IMR-90 (cell line): ENCODE data around the gene LCN2. TPM values are rescaled to one million over a fixed set of nuclear protein-coding genes. Genes with fewer than 3 reads are reported as not detected.

Experiments used
- ATAC-seq: fragments of 200-7000 bp; cut with Tn5 transposase; 2 replicates; pipeline ENCODE4 v1.9.1; 2020; ENCODE audit warnings: low read depth, mild to moderate bottlenecking, moderate library complexity
- BruUV-seq: library from RNA; stranded (reverse); fragments of 400-500 nt; replicated peaks from 2 replicates; lab custom pipeline; 2021; lab: Mats Ljungman, UMichigan
- CTCF ChIA-PET: fragments of 300-600 bp; formaldehyde crosslinking; extraction: SDS; loops from one replicate; lab custom pipeline; 2021; ENCODE audit warnings: antibody characterized with exemption; lab: Yijun Ruan, JAX
- POLR2A ChIA-PET: fragments of 300-600 bp; sonication (Branson Sonifier 250); formaldehyde crosslinking; loops from one replicate; lab custom pipeline; 2022; ENCODE audit warnings: antibody characterized with exemption; ENCODE audit not compliant: unreplicated experiment; lab: Charles Lee
- DNase-seq: peaks from one replicate; pipeline ENCODE4 v3.0.0; 2013
- H2AFZ ChIP-seq: replicated peaks from 2 replicates; pipeline ENCODE3; 2013; ENCODE audit warnings: low read length, mild to moderate bottlenecking; ENCODE audit not compliant: poor library complexity
- H2AK5ac ChIP-seq: 2 replicates; pipeline ENCODE4 v1.6.1; 2013; ENCODE audit warnings: low read depth, low read length, inconsistent platforms
- H2AK9ac ChIP-seq: replicated peaks from 2 replicates; pipeline ENCODE3; 2013; ENCODE audit warnings: mild to moderate bottlenecking, low read depth, low read length, moderate library complexity; ENCODE audit not compliant: poor library complexity
- H2BK120ac ChIP-seq: 2 replicates; pipeline ENCODE4 v1.6.1; 2013; ENCODE audit warnings: low read depth, low read length, inconsistent platforms
- H2BK15ac ChIP-seq: 3 replicates; pipeline ENCODE4 v1.6.1; 2013; ENCODE audit warnings: low read depth, low read length, inconsistent platforms
- H2BK20ac ChIP-seq: 2 replicates; pipeline ENCODE4 v1.6.1; 2013; ENCODE audit warnings: low read depth, mild to moderate bottlenecking, inconsistent platforms, low read length, moderate library complexity
- H2BK5ac ChIP-seq: 2 replicates; pipeline ENCODE4 v1.6.1; 2013; ENCODE audit warnings: mild to moderate bottlenecking, low read depth, low read length, inconsistent platforms; ENCODE audit not compliant: poor library complexity, severe bottlenecking
- H3K14ac ChIP-seq: replicated peaks from 2 replicates; pipeline ENCODE4 v1.6.1; 2013; ENCODE audit warnings: low read depth, low read length, inconsistent platforms
- H3K18ac ChIP-seq: 2 replicates; pipeline ENCODE4 v1.6.1; 2013; ENCODE audit warnings: low read depth, low read length, control low read depth
- H3K23ac ChIP-seq: 2 replicates; pipeline ENCODE4 v1.6.1; 2013; ENCODE audit warnings: low read depth, low read length, inconsistent platforms
- H3K27ac ChIP-seq: 2 replicates; pipeline ENCODE4 v1.5.1; 2013; ENCODE audit warnings: mild to moderate bottlenecking, control low read depth, low read length; ENCODE audit not compliant: insufficient read depth
- H3K27me3 ChIP-seq: 2 replicates; pipeline ENCODE4 v1.6.1; 2013; ENCODE audit warnings: low read length; ENCODE audit not compliant: control insufficient read depth, insufficient read depth
- H3K36me3 ChIP-seq: 2 replicates; pipeline ENCODE4 v1.6.1; 2013; ENCODE audit warnings: low read length, mixed read lengths; ENCODE audit not compliant: control insufficient read depth, insufficient read depth
- H3K4ac ChIP-seq: 2 replicates; pipeline ENCODE4 v1.6.1; 2013; ENCODE audit warnings: low read depth, low read length, inconsistent platforms
- H3K4me1 ChIP-seq: 2 replicates; pipeline ENCODE4 v1.6.1; 2013; ENCODE audit warnings: low read length, mixed read lengths; ENCODE audit not compliant: control insufficient read depth, insufficient read depth
- H3K4me2 ChIP-seq: 2 replicates; pipeline ENCODE4 v1.6.1; 2013; ENCODE audit warnings: low read depth, mild to moderate bottlenecking, control low read depth, low read length, moderate library complexity
- H3K4me3 ChIP-seq: 2 replicates; pipeline ENCODE4 v1.5.1; 2013; ENCODE audit warnings: low read depth, mild to moderate bottlenecking, control low read depth, low read length, moderate library complexity; ENCODE audit not compliant: insufficient read depth
- H3K56ac ChIP-seq: 2 replicates; pipeline ENCODE4 v1.6.1; 2013; ENCODE audit warnings: low read length, inconsistent platforms; ENCODE audit not compliant: insufficient read depth; ENCODE audit errors: extremely low read depth
- H3K79me1 ChIP-seq, 2 experiments: 2 replicates each; pipeline ENCODE4 v1.6.1; 2013; ENCODE audit warnings: low read length in 2 of 2, inconsistent platforms in 1 of 2, low read depth in 1 of 2
- H3K9ac ChIP-seq: 2 replicates; pipeline ENCODE4 v1.6.1; 2013; ENCODE audit warnings: low read depth, low read length, control low read depth
- H3K9me1 ChIP-seq: 2 replicates; pipeline ENCODE4 v1.6.1; 2013; ENCODE audit warnings: low read length, inconsistent platforms; ENCODE audit not compliant: insufficient read depth
- H3K9me3 ChIP-seq: 2 replicates; pipeline ENCODE4 v1.6.1; 2013; ENCODE audit warnings: low read length; ENCODE audit not compliant: control insufficient read depth, insufficient read depth
- H4K20me1 ChIP-seq: 2 replicates; pipeline ENCODE4 v1.6.1; 2013; ENCODE audit warnings: low read length, inconsistent platforms; ENCODE audit not compliant: insufficient read depth
- H4K5ac ChIP-seq: 2 replicates; pipeline ENCODE4 v1.6.1; 2013; ENCODE audit warnings: mild to moderate bottlenecking, low read depth, low read length, control low read depth
- H4K8ac ChIP-seq, 2 experiments: 2 replicates each; pipeline ENCODE4 v1.6.1; 2013; ENCODE audit warnings: low read depth in 2 of 2, low read length in 2 of 2, control low read depth in 1 of 2, inconsistent platforms in 1 of 2
- H4K91ac ChIP-seq: 2 replicates; pipeline ENCODE4 v1.6.1; 2013; ENCODE audit warnings: low read depth, low read length, inconsistent platforms; ENCODE audit not compliant: insufficient read depth
- BHLHE40 ChIP-seq: fragments of 150-350 bp; IDR thresholded peaks from 2 replicates; pipeline ENCODE4 v1.6.1; 2016; ENCODE audit warnings: mild to moderate bottlenecking, low read depth, low read length
- CEBPB ChIP-seq: IDR thresholded peaks from 2 replicates; pipeline ENCODE4 v1.6.1; 2012; ENCODE audit warnings: low read depth, low read length, improper control_type of control experiment
- CHD1 ChIP-seq: IDR thresholded peaks from 2 replicates; pipeline ENCODE4 v1.6.1; 2012; ENCODE audit warnings: low read depth, low read length, improper control_type of control experiment
- FOS ChIP-seq: fragments of 150-350 bp; IDR thresholded peaks from 2 replicates; pipeline ENCODE4 v1.6.1; 2016; ENCODE audit warnings: low read depth, low read length
- MAFK ChIP-seq: IDR thresholded peaks from 2 replicates; pipeline ENCODE4 v1.6.1; 2012; ENCODE audit warnings: low read depth, low read length, improper control_type of control experiment
- MAZ ChIP-seq: IDR thresholded peaks from 2 replicates; pipeline ENCODE4 v1.6.1; 2012; ENCODE audit warnings: low read depth, mild to moderate bottlenecking, low read length, improper control_type of control experiment, moderate library complexity, borderline replicate concordance
- NFE2L2 ChIP-seq: fragments of 150-350 bp; IDR thresholded peaks from 2 replicates; pipeline ENCODE4 v1.6.1; 2016; ENCODE audit warnings: low read depth, mild to moderate bottlenecking, low read length
- POLR2A ChIP-seq: IDR thresholded peaks from 2 replicates; pipeline ENCODE4 v1.6.1; 2012; ENCODE audit warnings: mild to moderate bottlenecking, low read depth, low read length
- RAD21 ChIP-seq: IDR thresholded peaks from 2 replicates; pipeline ENCODE4 v1.6.1; 2012; ENCODE audit warnings: low read length, improper control_type of control experiment
- RCOR1 ChIP-seq: IDR thresholded peaks from 2 replicates; pipeline ENCODE4 v1.6.1; 2012; ENCODE audit warnings: mild to moderate bottlenecking, low read length, improper control_type of control experiment; ENCODE audit not compliant: insufficient replicate concordance
- RFX5 ChIP-seq: IDR thresholded peaks from 2 replicates; pipeline ENCODE4 v1.8.0; 2012; ENCODE audit warnings: low read depth, mild to moderate bottlenecking, low read length, moderate library complexity
- SMC3 ChIP-seq: fragments of 150-350 bp; IDR thresholded peaks from 2 replicates; pipeline ENCODE4 v1.6.1; 2016; ENCODE audit warnings: low read depth, mild to moderate bottlenecking, antibody characterized with exemption, low read length, moderate library complexity
- USF2 ChIP-seq: fragments of 150-350 bp; IDR thresholded peaks from 2 replicates; pipeline ENCODE4 v1.6.1; 2017; ENCODE audit warnings: mild to moderate bottlenecking, antibody characterized with exemption, low read length, low read depth
- WGBS, 2 experiments: methylation state at CpG; one replicate each; pipeline versions ENCODE4 v1.1.5 to v1.1.7; 2013; ENCODE audit warnings: missing lambda C conversion rate in 2 of 2; ENCODE audit not compliant: insufficient read length in 1 of 2; ENCODE audit errors: extremely low coverage in 2 of 2; 5-methylcytosine and 5-hydroxymethylcytosine counted together
- dilution Hi-C: fragments of 300-500 bp; cut with HindIII; formaldehyde crosslinking; loops from one replicate; pipeline ENCODE4 v1.14.3; 2018; ENCODE audit warnings: low sequenced_read_pairs; ENCODE audit not compliant: unreplicated experiment
- in situ Hi-C: fragments of 300-500 bp; cut with MboI; formaldehyde crosslinking; loops from 3 replicates; pipeline ENCODE4 v1.14.3; 2019; ENCODE audit warnings: low sequenced_read_pairs, inconsistent platforms, mixed read lengths
- intact Hi-C: fragments of 100-400 bp; cut with micrococcal nuclease; formaldehyde crosslinking; loops from 2 replicates; pipeline ENCODE4 v1.10.0; 2022
- polyA plus RNA-seq, 3 experiments: library from polyadenylated mRNA; depleted of rRNA; stranded (reverse); fragments of >200 nt; gene quantifications; 2 replicates each; pipeline ENCODE4 v1.2.3, GENCODE V29; 2012; ENCODE audit warnings: low replicate concordance in 1 of 3
- total RNA-seq: library from RNA; depleted of rRNA; stranded (reverse); fragments of >200 nt; gene quantifications from 2 replicates; pipeline ENCODE4 v1.2.3, GENCODE V29; 2012
- TF ChIP-seq, protein P1 (sequence below): conservative IDR thresholded peaks from 2 replicates; pipeline ENCODE4 v1.5.1; 2012; ENCODE audit warnings: mild to moderate bottlenecking, low read depth, low read length, improper control_type of control experiment
- TF ChIP-seq, protein P2 (sequence below): fragments of 150-350 bp; IDR thresholded peaks from 2 replicates; pipeline ENCODE4 v1.6.1; 2016; ENCODE audit warnings: low read depth, mild to moderate bottlenecking, low read length, moderate library complexity, borderline replicate concordance

The LCN2 gene
- total and polyA plus RNA-seq, 2 of the 4 experiments (the other 2 are of a cell fraction): not detected

DNA sequence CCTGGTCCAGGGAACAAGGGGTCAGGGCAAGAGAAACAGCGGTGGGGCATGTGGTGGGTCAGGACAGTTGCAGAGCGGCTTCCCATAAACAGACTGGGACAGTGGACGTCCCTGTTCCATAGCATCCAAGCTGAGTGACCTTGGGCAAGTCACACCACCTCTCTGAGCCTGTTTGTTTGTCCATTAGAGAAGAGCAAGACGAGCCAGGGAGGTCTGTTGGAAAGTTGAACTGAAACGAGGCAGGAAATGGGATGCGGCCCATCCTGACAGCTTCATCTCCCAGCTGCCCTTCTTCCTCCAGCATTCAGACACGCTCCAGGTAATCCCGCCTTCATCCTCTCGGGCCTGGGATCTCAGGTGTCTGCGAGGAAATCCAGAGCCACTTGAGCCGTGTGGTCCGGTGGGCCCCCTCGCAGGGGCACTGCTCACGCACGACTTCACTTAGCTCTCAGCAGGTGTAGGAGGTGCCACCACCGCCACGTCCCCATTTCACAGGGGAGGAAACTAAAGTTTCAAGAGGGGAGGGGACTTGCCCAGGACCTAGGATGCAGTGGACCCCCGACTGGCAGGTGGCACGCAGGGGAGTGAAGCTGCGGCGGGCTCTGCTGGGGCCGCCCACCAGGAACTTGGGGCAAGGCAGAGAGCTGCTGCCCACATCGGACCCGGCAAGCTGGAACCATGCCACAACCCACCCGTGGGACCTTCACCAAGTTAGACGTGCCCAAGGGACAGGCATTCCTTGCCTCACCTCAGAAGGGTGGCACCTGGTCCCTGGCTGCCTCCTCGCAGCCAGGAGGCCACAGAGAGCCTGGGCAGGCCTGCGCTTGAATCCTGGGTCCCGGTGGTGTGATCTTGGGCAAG lies 34.7 kb upstream of the LCN2 start:
- ATAC-seq: no peak
- CTCF ChIA-PET: no interaction called here
- in situ Hi-C loops: no loop called here
- TF ChIP-seq, protein P1, sequence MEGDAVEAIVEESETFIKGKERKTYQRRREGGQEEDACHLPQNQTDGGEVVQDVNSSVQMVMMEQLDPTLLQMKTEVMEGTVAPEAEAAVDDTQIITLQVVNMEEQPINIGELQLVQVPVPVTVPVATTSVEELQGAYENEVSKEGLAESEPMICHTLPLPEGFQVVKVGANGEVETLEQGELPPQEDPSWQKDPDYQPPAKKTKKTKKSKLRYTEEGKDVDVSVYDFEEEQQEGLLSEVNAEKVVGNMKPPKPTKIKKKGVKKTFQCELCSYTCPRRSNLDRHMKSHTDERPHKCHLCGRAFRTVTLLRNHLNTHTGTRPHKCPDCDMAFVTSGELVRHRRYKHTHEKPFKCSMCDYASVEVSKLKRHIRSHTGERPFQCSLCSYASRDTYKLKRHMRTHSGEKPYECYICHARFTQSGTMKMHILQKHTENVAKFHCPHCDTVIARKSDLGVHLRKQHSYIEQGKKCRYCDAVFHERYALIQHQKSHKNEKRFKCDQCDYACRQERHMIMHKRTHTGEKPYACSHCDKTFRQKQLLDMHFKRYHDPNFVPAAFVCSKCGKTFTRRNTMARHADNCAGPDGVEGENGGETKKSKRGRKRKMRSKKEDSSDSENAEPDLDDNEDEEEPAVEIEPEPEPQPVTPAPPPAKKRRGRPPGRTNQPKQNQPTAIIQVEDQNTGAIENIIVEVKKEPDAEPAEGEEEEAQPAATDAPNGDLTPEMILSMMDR: no peak
- TF ChIP-seq BHLHE40 (no peak), CEBPB (no peak), MAFK (no peak), RCOR1 (no peak), MAZ (no peak), RFX5 (no peak), USF2 (no peak), SMC3 (no peak), POLR2A (no peak), FOS (no peak), RAD21 (no peak), CHD1 (no peak), NFE2L2 (no peak)
- TF ChIP-seq, protein P2, sequence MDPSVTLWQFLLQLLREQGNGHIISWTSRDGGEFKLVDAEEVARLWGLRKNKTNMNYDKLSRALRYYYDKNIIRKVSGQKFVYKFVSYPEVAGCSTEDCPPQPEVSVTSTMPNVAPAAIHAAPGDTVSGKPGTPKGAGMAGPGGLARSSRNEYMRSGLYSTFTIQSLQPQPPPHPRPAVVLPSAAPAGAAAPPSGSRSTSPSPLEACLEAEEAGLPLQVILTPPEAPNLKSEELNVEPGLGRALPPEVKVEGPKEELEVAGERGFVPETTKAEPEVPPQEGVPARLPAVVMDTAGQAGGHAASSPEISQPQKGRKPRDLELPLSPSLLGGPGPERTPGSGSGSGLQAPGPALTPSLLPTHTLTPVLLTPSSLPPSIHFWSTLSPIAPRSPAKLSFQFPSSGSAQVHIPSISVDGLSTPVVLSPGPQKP: no peak

More for the DNA sequence above, 34.7 kb upstream of the LCN2 start:
- no peak overlapping the region for H2BK20ac ChIP-seq
- H2AFZ ChIP-seq: no peak overlapping the region
- H3K4me3 ChIP-seq: no peak overlapping the region
- intact Hi-C loops: loop anchor here (5.0 kb wide), 1 partner anchor 372 kb away; no protein-coding TSS in a partner anchor
- H3K4me1 ChIP-seq: no peaks in the 10 kb centered on the region
- H3K14ac ChIP-seq: no peak overlapping the region
- no peak overlapping the region for H3K18ac ChIP-seq
- no peaks in the 10 kb centered on the region for H3K27me3 ChIP-seq
- POLR2A ChIA-PET: no interaction called here
- no peak overlapping the region for H4K8ac ChIP-seq
- no peak overlapping the region for H3K4ac ChIP-seq
- H3K56ac ChIP-seq: no peak overlapping the region
- peaks cover 7% of the 10 kb centered on the region for H3K36me3 ChIP-seq
- DNase-seq: no peak
- H4K91ac ChIP-seq: no peak overlapping the region
- no peak overlapping the region for H3K4me2 ChIP-seq
- no peak overlapping the region for H3K23ac ChIP-seq
- no peak overlapping the region for H3K27ac ChIP-seq
- no peaks in the 10 kb centered on the region for H3K9me3 ChIP-seq
- no TSS peak for BruUV-seq
- H2AK9ac ChIP-seq: no peak overlapping the region
- WGBS, 2 experiments: 88% methylated on average over 5 of the region's 29 CpGs; no CpG with 5 or more reads in 1 of the 2 experiments
- no peak overlapping the region for H3K9ac ChIP-seq
- no peak overlapping the region for H2BK15ac ChIP-seq
- no peak overlapping the region for H2AK5ac ChIP-seq
- H4K5ac ChIP-seq: no peak overlapping the region
- H3K9me1 ChIP-seq: no peaks in the 10 kb centered on the region
- no peak overlapping the region for H2BK120ac ChIP-seq
- H4K20me1 ChIP-seq: no peaks in the 10 kb centered on the region
- no peaks in the 10 kb centered on the region for H3K79me1 ChIP-seq
- dilution Hi-C loops: no loop called here
- H2BK5ac ChIP-seq: no peak overlapping the region
